Lung (tissue), 12 donors: Measurements from ENCODE around the gene SWSAP1. TPM values are rescaled to one million over a fixed set of nuclear protein-coding genes. Genes with fewer than 3 reads are reported as not detected.
A peak's percentile ranks its signal among the peaks of the same experiment; 100 is the strongest.

Experiments used
- ATAC-seq: fragments of 200-7000 bp; cut with Tn5 transposase; one replicate; pipeline ENCODE4 v1.9.1; 2020; ENCODE audit warnings: moderate number of reproducible peaks; ENCODE audit not compliant: insufficient read depth, low FRiP score
- DNase-seq, 3 donors: peaks; one replicate each; pipeline ENCODE4 v3.0.0-alpha.2; 2013 to 2017
- H3K27ac ChIP-seq, 2 donors: one replicate each; pipeline ENCODE4 v1.5.1; 2013; ENCODE audit warnings: mild to moderate bottlenecking in 2 of 2, moderate library complexity in 2 of 2, control low read depth in 1 of 2, inconsistent platforms in 1 of 2, low read depth in 1 of 2, low read length in 1 of 2
- H3K27me3 ChIP-seq, 3 donors: one replicate each; pipeline ENCODE4 v1.5.1; 2013; ENCODE audit warnings: low read length in 2 of 3; ENCODE audit not compliant: control insufficient read depth in 3 of 3, insufficient read depth in 3 of 3
- H3K36me3 ChIP-seq, 4 donors: one replicate each; pipeline ENCODE4 v1.5.1; 2013; ENCODE audit warnings: low read length in 4 of 4, mild to moderate bottlenecking in 1 of 4, moderate library complexity in 1 of 4; ENCODE audit not compliant: control insufficient read depth in 4 of 4, insufficient read depth in 4 of 4
- H3K4me1 ChIP-seq, 5 donors: one replicate each; pipeline ENCODE4 v1.5.1; 2013; ENCODE audit warnings: low read length in 5 of 5, mild to moderate bottlenecking in 2 of 5, moderate library complexity in 1 of 5; ENCODE audit not compliant: control insufficient read depth in 5 of 5, insufficient read depth in 5 of 5
- H3K4me3 ChIP-seq: one replicate; pipeline ENCODE4 v1.5.1; 2013; ENCODE audit warnings: mild to moderate bottlenecking, control low read depth, moderate library complexity
- H3K9ac ChIP-seq, 2 donors: one replicate each; pipeline ENCODE4 v1.5.1; 2013; ENCODE audit warnings: low read length in 2 of 2, control low read depth in 1 of 2; ENCODE audit not compliant: insufficient read depth in 1 of 2
- H3K9me3 ChIP-seq, 4 donors: one replicate each; pipeline ENCODE4 v1.5.1; 2013; ENCODE audit warnings: low read length in 3 of 4, mild to moderate bottlenecking in 1 of 4, moderate library complexity in 1 of 4; ENCODE audit not compliant: control insufficient read depth in 4 of 4, insufficient read depth in 3 of 4
- WGBS, 2 donors: extraction: QIAGEN DNeasy Blood & Tissue Kit; methylation state at CpG; one replicate each; pipeline ENCODE4 v1.1.7; 2013; 5-methylcytosine and 5-hydroxymethylcytosine counted together
- polyA plus RNA-seq, 2 donors: library from polyadenylated mRNA; stranded (reverse); fragments of 200-250 nt; gene quantifications; one replicate each; pipeline ENCODE4 v1.2.1, GENCODE V29; 2013
- total RNA-seq, 2 donors: library from RNA; depleted of rRNA in 1 of 2; stranded (reverse); fragments of >200 nt in 1 of 2; gene quantifications; one replicate each; pipeline ENCODE4 v1.2.1, GENCODE V29; 2014 to 2021
- TF ChIP-seq, protein P1 (sequence below): IDR thresholded peaks from 2 replicates; pipeline ENCODE4 v1.5.1; 2012; ENCODE audit warnings: mild to moderate bottlenecking; ENCODE audit errors: control extremely low read depth, extremely low read depth
- donor health status: control.
- donor health status: control.
- donor health status: Bipolar disorder and iron deficiency.
- donor health status: healthy.
- donor health status: DM: yes; HTN: yes; CAD: no.

Gene SWSAP1
- total and polyA plus RNA-seq, 4 donors = 1.1 to 4.1 (median 3.8) TPM

DNA sequence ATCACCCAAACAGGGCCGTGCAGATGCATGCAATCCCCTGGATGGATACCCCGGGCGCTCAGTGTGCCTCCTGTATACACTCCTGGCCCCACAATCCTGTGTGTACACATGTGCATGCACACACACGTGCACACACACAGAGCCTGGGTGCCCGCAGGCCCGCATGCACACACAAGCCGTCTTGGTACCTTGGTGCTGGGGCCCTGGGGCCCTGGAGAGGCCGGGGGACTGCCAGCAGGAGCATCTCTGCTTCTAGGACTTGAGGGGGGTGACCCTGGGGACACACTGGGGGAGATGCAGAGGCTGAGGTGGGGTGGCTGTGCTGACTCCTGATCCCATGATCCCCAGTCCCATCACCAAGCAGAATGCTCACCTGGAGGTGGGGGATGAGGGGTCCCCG lies 25.2 kb downstream of the SWSAP1 start:
- ATAC-seq (no peak), DNase-seq (no peak)
- Histone ChIP-seq H3K36me3 (peaks cover 0 to 14% (median 0%) of the 10 kb centered on the region in 4 donors), H3K4me1 (no peaks in the 10 kb centered on the region), H3K27me3 (no peaks in the 10 kb centered on the region), H3K9me3 (no peaks in the 10 kb centered on the region), H3K27ac (no peak overlapping the region), H3K4me3 (no peak overlapping the region), H3K9ac (no peak overlapping the region)
- WGBS, 2 donors = 92 to 96% methylated on average over 9 of the region's 9 CpGs
- TF ChIP-seq, protein P1, sequence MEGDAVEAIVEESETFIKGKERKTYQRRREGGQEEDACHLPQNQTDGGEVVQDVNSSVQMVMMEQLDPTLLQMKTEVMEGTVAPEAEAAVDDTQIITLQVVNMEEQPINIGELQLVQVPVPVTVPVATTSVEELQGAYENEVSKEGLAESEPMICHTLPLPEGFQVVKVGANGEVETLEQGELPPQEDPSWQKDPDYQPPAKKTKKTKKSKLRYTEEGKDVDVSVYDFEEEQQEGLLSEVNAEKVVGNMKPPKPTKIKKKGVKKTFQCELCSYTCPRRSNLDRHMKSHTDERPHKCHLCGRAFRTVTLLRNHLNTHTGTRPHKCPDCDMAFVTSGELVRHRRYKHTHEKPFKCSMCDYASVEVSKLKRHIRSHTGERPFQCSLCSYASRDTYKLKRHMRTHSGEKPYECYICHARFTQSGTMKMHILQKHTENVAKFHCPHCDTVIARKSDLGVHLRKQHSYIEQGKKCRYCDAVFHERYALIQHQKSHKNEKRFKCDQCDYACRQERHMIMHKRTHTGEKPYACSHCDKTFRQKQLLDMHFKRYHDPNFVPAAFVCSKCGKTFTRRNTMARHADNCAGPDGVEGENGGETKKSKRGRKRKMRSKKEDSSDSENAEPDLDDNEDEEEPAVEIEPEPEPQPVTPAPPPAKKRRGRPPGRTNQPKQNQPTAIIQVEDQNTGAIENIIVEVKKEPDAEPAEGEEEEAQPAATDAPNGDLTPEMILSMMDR = no peak

DNA sequence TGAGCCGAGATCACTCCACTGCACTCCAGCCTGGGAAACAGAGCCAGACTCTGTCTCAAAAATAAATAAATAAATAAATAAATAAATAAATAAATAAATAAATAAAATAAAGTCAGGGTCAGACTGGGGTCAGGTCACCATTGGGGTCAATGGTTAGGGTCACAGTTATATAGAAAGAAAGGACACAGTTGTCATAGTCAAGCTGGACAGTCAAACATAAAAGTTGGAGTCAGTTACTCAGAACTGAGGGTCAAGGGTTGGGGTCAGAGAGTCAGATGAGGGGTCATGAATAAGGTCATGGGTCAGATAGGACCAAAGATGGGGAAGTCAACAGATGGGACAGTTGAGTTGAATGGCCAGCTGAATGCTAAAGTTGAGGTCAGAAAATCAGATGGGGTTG lies 26.3 kb downstream of the SWSAP1 start:
- TF ChIP-seq, protein P1 = no peak
- no peak for ATAC-seq
- Histone ChIP-seq H3K9ac (no peak overlapping the region), H3K27me3 (no peaks in the 10 kb centered on the region), H3K4me1 (no peaks in the 10 kb centered on the region), H3K9me3 (no peaks in the 10 kb centered on the region), H3K36me3 (peaks cover 0 to 12% (median 0%) of the 10 kb centered on the region in 4 donors), H3K27ac (no peak overlapping the region), H3K4me3 (no peak overlapping the region)
- DNase-seq = peak in 1 of 3 donors; percentile 56
- WGBS, 2 donors = 93 to 95% methylated on average over 1 of the region's 1 CpG

DNA sequence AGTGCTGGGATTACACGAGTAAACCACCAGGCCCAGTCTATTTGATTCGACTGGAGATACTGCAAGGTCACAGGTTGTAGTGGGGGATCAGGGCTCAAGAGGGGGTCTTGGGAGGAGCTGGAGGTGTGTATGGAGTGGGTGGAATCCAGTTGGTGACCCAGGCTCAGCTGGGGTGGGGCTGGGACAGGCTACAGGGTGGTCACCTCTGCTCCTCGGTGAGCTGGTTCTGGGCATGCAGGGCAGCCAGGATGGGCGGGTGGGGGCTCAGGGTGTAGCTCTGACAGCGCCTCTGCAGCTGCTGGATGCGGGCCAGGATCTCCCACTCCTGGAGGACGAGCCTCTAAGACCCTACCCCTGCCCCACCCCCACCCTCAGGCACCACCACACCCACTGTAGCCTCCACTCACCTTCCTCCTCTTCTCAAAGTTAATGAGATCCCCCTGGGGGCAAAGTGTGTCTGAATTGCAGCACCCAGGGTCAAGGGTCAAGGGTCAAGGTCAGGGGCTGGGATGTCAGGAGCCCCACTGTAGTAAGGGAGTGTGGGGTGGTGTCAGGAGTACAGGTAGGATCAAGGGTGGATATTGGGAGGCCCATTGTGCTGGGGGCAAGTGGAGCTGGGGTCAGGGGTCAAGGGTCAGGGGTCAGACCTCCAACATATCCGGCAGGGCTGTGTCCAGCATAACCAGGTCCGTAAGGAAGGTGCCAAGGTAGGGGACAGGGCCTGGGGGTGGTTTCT lies 27.5 kb downstream of the SWSAP1 start:
- Histone ChIP-seq H3K27me3 (peaks cover 0 to 3% (median 0%) of the 10 kb centered on the region in 3 donors), H3K9ac (no peak overlapping the region), H3K9me3 (no peaks in the 10 kb centered on the region), H3K36me3 (peaks cover 0 to 12% (median 0%) of the 10 kb centered on the region in 4 donors), H3K27ac (no peak overlapping the region), H3K4me1 (no peaks in the 10 kb centered on the region), H3K4me3 (no peak overlapping the region)
- 82 to 90% methylated on average over 8 to 9 of the region's 9 CpGs for WGBS, 2 donors
- ATAC-seq (no peak), DNase-seq (no peak)
- TF ChIP-seq, protein P1 = no peak
